ENCODE data around the gene EYS.
"Not testable (repeated sequence)": the region's sequence is repeated elsewhere in the genome, so short reads cannot be mapped to it uniquely, and the experiment has no call there.

Gene EYS

GRCh38 chr6:63744810-63745209, 1962.2 kb downstream of the EYS start:
- no peak for DNase-seq

GRCh38 chr6:63743691-63744090, 1963.3 kb downstream of the EYS start:
- no peak for DNase-seq

GRCh38 chr6:63742060-63742459, 1965.0 kb downstream of the EYS start:
- no peak for DNase-seq

- DNase-seq, result peak; percentile 50
Measured at GRCh38 chr6:63740709-63741108, 1966.3 kb downstream of the EYS start.

GRCh38 chr6:63739094-63739687, 1967.8 kb downstream of the EYS start:
- DNase-seq, result no peak

- DNase-seq, result not testable (repeated sequence)
Measured at GRCh38 chr6:63738190-63738589, 1968.8 kb downstream of the EYS start.

GRCh38 chr6:63734923-63735322, 1972.1 kb downstream of the EYS start:
- no peak for DNase-seq

GRCh38 chr6:63732336-63732735, 1974.7 kb downstream of the EYS start:
- no peak for DNase-seq

GRCh38 chr6:63731930-63732329, 1975.1 kb downstream of the EYS start:
- no peak for DNase-seq

GRCh38 chr6:63730311-63730710, 1976.7 kb downstream of the EYS start:
- no peak for DNase-seq

- no peak for DNase-seq
Measured at GRCh38 chr6:63724721-63725120, 1982.3 kb downstream of the EYS start.

GRCh38 chr6:63721181-63721580, 1985.8 kb downstream of the EYS start:
- no peak for DNase-seq

- no peak for DNase-seq
Measured at GRCh38 chr6:63716169-63716568, 1990.9 kb downstream of the EYS start.

- DNase-seq, result no peak
Measured at GRCh38 chr6:63714091-63714490, 1992.9 kb downstream of the EYS start.

- no peak for DNase-seq
Measured at GRCh38 chr6:63713332-63713731, 1993.7 kb downstream of the EYS start.

GRCh38 chr6:63709148-63709547, 1997.9 kb downstream of the EYS start:
- DNase-seq, result no peak

- DNase-seq, result no peak
Measured at GRCh38 chr6:63708631-63709030, 1998.4 kb downstream of the EYS start.

GRCh38 chr6:63706630-63707029, 2000.4 kb downstream of the EYS start:
- DNase-seq, result no peak

- no peak for DNase-seq
Measured at GRCh38 chr6:63705707-63706106, 2001.3 kb downstream of the EYS start.

- DNase-seq, result no peak
Measured at GRCh38 chr6:63690221-63690620, 2016.8 kb downstream of the EYS start.

GRCh38 chr6:63689421-63689820, 2017.6 kb downstream of the EYS start:
- no peak for DNase-seq

- DNase-seq, result no peak
Measured at GRCh38 chr6:63685446-63686379, 2021.3 kb downstream of the EYS start.

GRCh38 chr6:63683071-63683603, 2023.9 kb downstream of the EYS start:
- DNase-seq, result no peak

- DNase-seq, result no peak
Measured at GRCh38 chr6:63677282-63677681, 2029.7 kb downstream of the EYS start.
